HT1080 (cell line): ENCODE data around the gene CCT6A. TPM values are rescaled to one million over a fixed set of nuclear protein-coding genes. Genes with fewer than 3 reads are reported as not detected.
"Not testable (repeated sequence)": the region's sequence is repeated elsewhere in the genome, so short reads cannot be mapped to it uniquely, and the experiment has no call there.

Experiments
- DNase-seq: peaks from one replicate; pipeline ENCODE4 v3.0.0-alpha.2; 2015; ENCODE audit warnings: low read depth
- total RNA-seq: library from RNA; depleted of rRNA; stranded (reverse); fragments of >200 nt; shearing (Covaris generic); gene quantifications from 2 replicates; pipeline ENCODE4 v1.2.3, GENCODE V29; 2014

Gene CCT6A
- total RNA-seq, 1 experiment from 2014 or later, result 435 TPM

GRCh38 chr7:56051053-56051338 lies 569 bp upstream of the CCT6A start:
- DNase-seq, result no peak

GRCh38 chr7:56053379-56053778 lies 1.8 kb downstream of the CCT6A start:
- DNase-seq, result no peak

- no peak for DNase-seq
Observed at GRCh38 chr7:56053993-56054392, 2.4 kb downstream of the CCT6A start.

- DNase-seq, result peak; percentile 78
Observed at GRCh38 chr7:56062382-56062781, 10.8 kb downstream of the CCT6A start.

GRCh38 chr7:56063500-56063881 lies 11.9 kb downstream of the CCT6A start:
- DNase-seq, result no peak

- peak; percentile 80 for DNase-seq
Observed at GRCh38 chr7:56063882-56064625, 12.5 kb downstream of the CCT6A start, which contains the start of gene SUMF2. Gene SUMF2 (plus strand): TSS chr7:56064286. CDS start chr7:56064312, 26 bp downstream.

GRCh38 chr7:56066376-56066775 lies 14.8 kb downstream of the CCT6A start:
- not testable (repeated sequence) for DNase-seq

- peak; percentile 87 for DNase-seq
Observed at GRCh38 chr7:56074371-56074791, 22.8 kb downstream of the CCT6A start.

- DNase-seq, result no peak
Observed at GRCh38 chr7:56077681-56078080, 26.1 kb downstream of the CCT6A start.

GRCh38 chr7:56078196-56078595 lies 26.6 kb downstream of the CCT6A start:
- DNase-seq, result no peak

GRCh38 chr7:56079450-56080185 lies 28.1 kb downstream of the CCT6A start:
- DNase-seq, result no peak

- DNase-seq, result not testable (repeated sequence)
Observed at GRCh38 chr7:56080726-56081435, 29.3 kb downstream of the CCT6A start.

- DNase-seq, result no peak
Observed at GRCh38 chr7:56081626-56082340, 30.2 kb downstream of the CCT6A start.

GRCh38 chr7:56083150-56083785 lies 31.7 kb downstream of the CCT6A start:
- no peak for DNase-seq

- DNase-seq, result no peak
Observed at GRCh38 chr7:56086761-56087160, 35.2 kb downstream of the CCT6A start.

GRCh38 chr7:56087445-56087844 lies 35.9 kb downstream of the CCT6A start:
- DNase-seq, result no peak

GRCh38 chr7:56091591-56091990 lies 40.0 kb downstream of the CCT6A start:
- DNase-seq, result no peak

- not testable (repeated sequence) for DNase-seq
Observed at GRCh38 chr7:56092388-56092787, 40.8 kb downstream of the CCT6A start.

- DNase-seq, result peak; percentile 13
Observed at GRCh38 chr7:56092789-56093531, 41.4 kb downstream of the CCT6A start, which contains the start of gene PHKG1. Gene PHKG1 (minus strand): TSS chr7:56092952. CDS start chr7:56088941, 4,011 bp downstream.

GRCh38 chr7:56097700-56098099 lies 46.1 kb downstream of the CCT6A start:
- DNase-seq, result peak; percentile 17
